Peyer's patch (tissue), 4 donors: ENCODE measurements around the gene NBAS. TPM values are rescaled to one million over a fixed set of nuclear protein-coding genes. Genes with fewer than 3 reads are reported as not detected.
"Not testable (repeated sequence)": the region's sequence is repeated elsewhere in the genome, so short reads cannot be mapped to it uniquely, and the experiment has no call there.

Experiments
- DNase-seq, 3 donors: peaks; one replicate each; pipeline ENCODE4 v3.0.0-alpha.2; 2017 to 2019
- H3K27ac ChIP-seq, 4 donors: fragments of 200-600 bp; sonication (generic); one replicate each; pipeline ENCODE4 v1.5.1; 2016 to 2019
- H3K27me3 ChIP-seq, 2 donors: fragments of 200-600 bp; sonication (generic); one replicate each; pipeline ENCODE4 v1.5.1; 2019
- H3K36me3 ChIP-seq, 3 donors: fragments of 200-600 bp; sonication (generic); one replicate each; pipeline ENCODE4 v1.5.1; 2016 to 2019
- H3K4me1 ChIP-seq, 4 donors: fragments of 200-600 bp; sonication (generic); one replicate each; pipeline ENCODE4 v1.5.1; 2016 to 2019
- H3K4me3 ChIP-seq, 4 donors: fragments of 200-600 bp; sonication (generic); 1 replicate in 3 of 4; 2 replicates in 1 of 4; pipeline ENCODE4 v1.5.1; 2016 to 2019; ENCODE audit warnings: mild to moderate bottlenecking in 1 of 4
- H3K9me3 ChIP-seq, 4 donors: fragments of 200-600 bp; sonication (generic); one replicate each; pipeline ENCODE4 v1.5.1; 2016 to 2019; ENCODE audit warnings: mild to moderate bottlenecking in 1 of 4
- CTCF ChIP-seq, 6 experiments: fragments of 450-650 bp in 4 of 6; fragments of 200-600 bp in 2 of 6; sonication (generic) in 1 of 6; IDR thresholded peaks; one replicate each; pipeline ENCODE4 v1.5.1; 2017 to 2019; ENCODE audit warnings: antibody characterized with exemption in 6 of 6, mild to moderate bottlenecking in 3 of 6, moderate library complexity in 1 of 6
- POLR2A ChIP-seq, 2 donors: fragments of 450-650 bp; IDR thresholded peaks; one replicate each; pipeline ENCODE4 v1.5.1; 2017; ENCODE audit warnings: antibody characterized with exemption in 2 of 2, mild to moderate bottlenecking in 2 of 2, moderate library complexity in 2 of 2
- total RNA-seq, 4 donors: library from RNA; depleted of rRNA; stranded (reverse); fragments of >200 nt; gene quantifications; one replicate each; pipeline ENCODE4 v1.1.0, GENCODE V29; 2016

NBAS gene
- total RNA-seq, 4 donors from 2014 or later, result 43.2 to 70.2 (median 55.3) TPM

GRCh38 chr2:15547115-15547876, 13.8 kb downstream of the NBAS start:
- Histone ChIP-seq H3K27ac (no peak overlapping the region), H3K27me3 (no peaks in the 10 kb centered on the region), H3K36me3 (peaks cover 0 to 20% (median 0%) of the 10 kb centered on the region in 3 donors), H3K4me1 (no peaks in the 10 kb centered on the region), H3K4me3 (no peak overlapping the region), H3K9me3 (no peaks in the 10 kb centered on the region)
- no peak for TF ChIP-seq POLR2A (IDR thresholded peaks at IDR 0.05)
- no peak for TF ChIP-seq CTCF (IDR thresholded peaks at IDR 0.05)
- DNase-seq, result no peak

- H3K27ac ChIP-seq, result no peak overlapping the region
- H3K4me1 ChIP-seq, result no peaks in the 10 kb centered on the region
- peaks cover 0 to 17% (median 0%) of the 10 kb centered on the region in 3 donors for H3K36me3 ChIP-seq
- H3K9me3 ChIP-seq, result no peaks in the 10 kb centered on the region
- DNase-seq, result no peak
- no peak overlapping the region for H3K4me3 ChIP-seq
- TF ChIP-seq POLR2A (IDR thresholded peaks at IDR 0.05) (no peak), CTCF (IDR thresholded peaks at IDR 0.05) (peak in 3 of 6 experiments; percentile 17 to 38 (median 35))
- H3K27me3 ChIP-seq, result no peaks in the 10 kb centered on the region
Observed at GRCh38 chr2:15546297-15547098, 14.6 kb downstream of the NBAS start.

GRCh38 chr2:15544227-15544626, 16.9 kb downstream of the NBAS start:
- TF ChIP-seq POLR2A (IDR thresholded peaks at IDR 0.05) (no peak), CTCF (IDR thresholded peaks at IDR 0.05) (no peak)
- H3K9me3 ChIP-seq, result no peaks in the 10 kb centered on the region
- no peak for DNase-seq
- H3K27me3 ChIP-seq, result no peaks in the 10 kb centered on the region
- H3K4me1 ChIP-seq, result no peaks in the 10 kb centered on the region
- no peak overlapping the region for H3K4me3 ChIP-seq
- peaks cover 0 to 8% (median 0%) of the 10 kb centered on the region in 3 donors for H3K36me3 ChIP-seq
- no peak overlapping the region for H3K27ac ChIP-seq

GRCh38 chr2:15543541-15543940, 17.6 kb downstream of the NBAS start:
- no peaks in the 10 kb centered on the region for H3K4me1 ChIP-seq
- no peak for DNase-seq
- H3K27ac ChIP-seq, result no peak overlapping the region
- TF ChIP-seq POLR2A (IDR thresholded peaks at IDR 0.05), result no peak
- TF ChIP-seq CTCF (IDR thresholded peaks at IDR 0.05), result no peak
- H3K36me3 ChIP-seq, result peaks cover 0 to 4% (median 0%) of the 10 kb centered on the region in 3 donors
- H3K4me3 ChIP-seq, result no peak overlapping the region
- no peaks in the 10 kb centered on the region for H3K9me3 ChIP-seq
- no peaks in the 10 kb centered on the region for H3K27me3 ChIP-seq

GRCh38 chr2:15543053-15543452, 18.1 kb downstream of the NBAS start:
- Histone ChIP-seq H3K36me3 (peaks cover 0 to 4% (median 0%) of the 10 kb centered on the region in 3 donors), H3K4me1 (no peaks in the 10 kb centered on the region), H3K4me3 (no peak overlapping the region), H3K27me3 (no peaks in the 10 kb centered on the region), H3K27ac (no peak overlapping the region), H3K9me3 (no peaks in the 10 kb centered on the region)
- TF ChIP-seq CTCF (IDR thresholded peaks at IDR 0.05) (no peak), POLR2A (IDR thresholded peaks at IDR 0.05) (no peak)
- DNase-seq, result no peak

GRCh38 chr2:15542269-15542668, 18.9 kb downstream of the NBAS start:
- H3K4me3 ChIP-seq, H3K9me3 ChIP-seq, DNase-seq: not testable (repeated sequence)

GRCh38 chr2:15540523-15540922, 20.6 kb downstream of the NBAS start:
- H3K27me3 ChIP-seq, H3K36me3 ChIP-seq, H3K9me3 ChIP-seq, H3K4me3 ChIP-seq, DNase-seq, H3K27ac ChIP-seq, H3K4me1 ChIP-seq: not testable (repeated sequence)

More at GRCh38 chr2:15542269-15542668, 18.9 kb downstream of the NBAS start:
- not testable (repeated sequence) for H3K36me3 ChIP-seq, H3K4me1 ChIP-seq, H3K27me3 ChIP-seq, H3K27ac ChIP-seq
